Psoas muscle (tissue), 8 donors: ENCODE results near the gene EPM2A. TPM values are rescaled to one million over a fixed set of nuclear protein-coding genes. Genes with fewer than 3 reads are reported as not detected.
A peak's percentile ranks its signal among the peaks of the same experiment; 100 is the strongest.

Experiments
- ATAC-seq, 4 donors: fragments of 200-7000 bp; cut with Tn5 transposase; one replicate each; pipeline ENCODE4 v1.9.1; 2020; ENCODE audit warnings: moderate library complexity in 3 of 4, mild to moderate bottlenecking in 2 of 4
- DNase-seq, 2 donors: peaks; one replicate each; pipeline ENCODE4 v3.0.0-alpha.2; 2020
- H3K27ac ChIP-seq: fragments of 200-600 bp; one replicate; pipeline ENCODE4 v1.8.0; 2022
- H3K27me3 ChIP-seq, 3 donors: fragments of 200-600 bp in 1 of 3; one replicate each; pipeline versions ENCODE4 v1.6.1 to v1.8.0; 2013 to 2022; ENCODE audit warnings: low read length in 2 of 3, mild to moderate bottlenecking in 2 of 3, moderate library complexity in 1 of 3; ENCODE audit not compliant: insufficient read depth in 3 of 3
- H3K36me3 ChIP-seq, 2 donors: fragments of 200-600 bp in 1 of 2; one replicate each; pipeline versions ENCODE4 v1.6.1 to v1.8.0; 2013 to 2022; ENCODE audit warnings: low read depth in 1 of 2, mild to moderate bottlenecking in 1 of 2, moderate library complexity in 1 of 2; ENCODE audit not compliant: insufficient read depth in 1 of 2
- H3K4me1 ChIP-seq: fragments of 200-600 bp; one replicate; pipeline ENCODE4 v1.8.0; 2022
- H3K4me3 ChIP-seq: fragments of 200-600 bp; one replicate; pipeline ENCODE4 v1.8.0; 2022; ENCODE audit warnings: mild to moderate bottlenecking
- H3K9me3 ChIP-seq: fragments of 200-600 bp; one replicate; pipeline ENCODE4 v1.8.0; 2022
- WGBS, 3 donors: extraction: QIAGEN DNeasy Blood & Tissue Kit; methylation state at CpG; one replicate each; pipeline versions ENCODE4 v1.1.6 to v1.1.7; 2013; 5-methylcytosine and 5-hydroxymethylcytosine counted together
- intact Hi-C, 2 donors: fragments of 100-400 bp; cut with DNase I; formaldehyde crosslinking; loops; one replicate each; pipeline versions ENCODE4 v1.11.0 to v1.14.2; 2022
- polyA plus RNA-seq, 3 donors: library from polyadenylated mRNA; stranded (reverse); fragments of 200-250 nt; gene quantifications; one replicate each; pipeline ENCODE4 v1.2.3, GENCODE V29; 2013
- total RNA-seq, 4 donors: library from RNA; stranded (reverse); fragmentation: NEBNext Ultra II Directional in 2 of 4; extraction: Animal tissue kit (Norgen Biotek cat#: 25700) in 2 of 4; gene quantifications; one replicate each; pipeline versions ENCODE4 v1.2.1 to v1.2.4, GENCODE V29; 2021 to 2023
- TF ChIP-seq, protein P1 (sequence below): fragments of 200-600 bp; IDR thresholded peaks from one replicate; pipeline ENCODE4 v1.8.0; 2022; ENCODE audit warnings: antibody characterized with exemption
- donor health status: healthy with polysubstance abuse.
- donor health status: DM: no; HTN: no; CAD: no; lungs with moderate emphysema.
- donor health status: Bipolar disorder and iron deficiency.
- donor health status: healthy.
- donor health status: DM: yes; HTN: yes; CAD: no.
- donor health status: DM: no; HTN: no; CAD: no.
- donor health status: DM: no; HTN: no; CAD: no.
- donor health status: DM: yes; HTN: yes; CAD: no.

The EPM2A gene
- total and polyA plus RNA-seq, 7 donors, result 30.1 to 88.4 (median 67.6) TPM

DNA sequence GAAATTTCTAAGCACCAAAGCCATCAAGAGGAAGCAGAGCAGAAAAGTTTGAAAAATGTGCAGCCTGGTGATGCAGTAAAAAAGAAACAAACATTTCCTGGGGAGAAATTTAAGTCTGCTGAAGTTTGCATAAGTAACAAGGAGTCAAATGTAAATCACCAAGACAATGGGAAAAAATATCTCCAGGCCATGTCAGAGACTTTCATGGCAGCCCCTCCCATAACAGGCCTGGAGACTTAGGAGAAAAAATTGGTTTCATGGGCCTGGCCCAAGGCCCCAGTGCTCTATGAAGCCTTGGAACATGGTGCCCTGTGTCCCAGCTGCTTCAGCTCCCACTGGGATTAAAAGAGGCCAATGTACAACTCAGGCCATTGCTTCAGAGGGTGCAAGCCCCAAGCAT lies 30.1 kb upstream of the EPM2A start:
- DNase-seq, result no peak
- Histone ChIP-seq H3K27ac (no peak overlapping the region), H3K4me3 (no peak overlapping the region), H3K27me3 (no peaks in the 10 kb centered on the region), H3K36me3 (no peaks in the 10 kb centered on the region), H3K9me3 (no peaks in the 10 kb centered on the region), H3K4me1 (peaks cover 3% of the 10 kb centered on the region)
- TF ChIP-seq, protein P1, sequence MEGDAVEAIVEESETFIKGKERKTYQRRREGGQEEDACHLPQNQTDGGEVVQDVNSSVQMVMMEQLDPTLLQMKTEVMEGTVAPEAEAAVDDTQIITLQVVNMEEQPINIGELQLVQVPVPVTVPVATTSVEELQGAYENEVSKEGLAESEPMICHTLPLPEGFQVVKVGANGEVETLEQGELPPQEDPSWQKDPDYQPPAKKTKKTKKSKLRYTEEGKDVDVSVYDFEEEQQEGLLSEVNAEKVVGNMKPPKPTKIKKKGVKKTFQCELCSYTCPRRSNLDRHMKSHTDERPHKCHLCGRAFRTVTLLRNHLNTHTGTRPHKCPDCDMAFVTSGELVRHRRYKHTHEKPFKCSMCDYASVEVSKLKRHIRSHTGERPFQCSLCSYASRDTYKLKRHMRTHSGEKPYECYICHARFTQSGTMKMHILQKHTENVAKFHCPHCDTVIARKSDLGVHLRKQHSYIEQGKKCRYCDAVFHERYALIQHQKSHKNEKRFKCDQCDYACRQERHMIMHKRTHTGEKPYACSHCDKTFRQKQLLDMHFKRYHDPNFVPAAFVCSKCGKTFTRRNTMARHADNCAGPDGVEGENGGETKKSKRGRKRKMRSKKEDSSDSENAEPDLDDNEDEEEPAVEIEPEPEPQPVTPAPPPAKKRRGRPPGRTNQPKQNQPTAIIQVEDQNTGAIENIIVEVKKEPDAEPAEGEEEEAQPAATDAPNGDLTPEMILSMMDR, result no peak
- intact Hi-C loops, result loop anchor here in 1 of 2 donors (10.0 kb wide), 1 partner anchor 119 kb away; no protein-coding TSS in a partner anchor
- no peak for ATAC-seq

- TF ChIP-seq, protein P1, result no peak
- Histone ChIP-seq H3K27ac (no peak overlapping the region), H3K4me1 (peaks cover 3% of the 10 kb centered on the region), H3K9me3 (no peaks in the 10 kb centered on the region), H3K4me3 (no peak overlapping the region), H3K36me3 (no peaks in the 10 kb centered on the region), H3K27me3 (no peaks in the 10 kb centered on the region)
- no peak for ATAC-seq
- no peak for DNase-seq
- intact Hi-C loops, result loop anchor here in 1 of 2 donors (10.0 kb wide), 1 partner anchor 121 kb away; no protein-coding TSS in a partner anchor
These were observed 28.4 kb upstream of the EPM2A start for GRCh38 chr6:145763742-145764141.

GRCh38 chr6:145761584-145761983 lies 26.3 kb upstream of the EPM2A start:
- H3K4me3 ChIP-seq, result no peak overlapping the region
- DNase-seq, result no peak
- ATAC-seq, result peak in 3 of 4 donors; percentile 63 to 76 (median 70)
- no peaks in the 10 kb centered on the region for H3K9me3 ChIP-seq
- H3K4me1 ChIP-seq, result peaks cover 3% of the 10 kb centered on the region
- no peaks in the 10 kb centered on the region for H3K36me3 ChIP-seq
- intact Hi-C loops, result loop anchor here in 1 of 2 donors (10.0 kb wide), 1 partner anchor 123 kb away; no protein-coding TSS in a partner anchor
- no peaks in the 10 kb centered on the region for H3K27me3 ChIP-seq
- TF ChIP-seq, protein P1, result peak; percentile 20
- no peak overlapping the region for H3K27ac ChIP-seq

GRCh38 chr6:145758113-145758512 lies 22.8 kb upstream of the EPM2A start:
- Histone ChIP-seq H3K27me3 (no peaks in the 10 kb centered on the region), H3K27ac (no peak overlapping the region), H3K9me3 (no peaks in the 10 kb centered on the region), H3K4me3 (no peak overlapping the region), H3K36me3 (no peaks in the 10 kb centered on the region), H3K4me1 (peaks cover 3% of the 10 kb centered on the region)
- DNase-seq (no peak), ATAC-seq (no peak)
- intact Hi-C loops, result no loop called here
- TF ChIP-seq, protein P1, result no peak
- 84 to 91% (median 90%) methylated on average over 4 of the region's 4 CpGs for WGBS, 3 donors

DNA sequence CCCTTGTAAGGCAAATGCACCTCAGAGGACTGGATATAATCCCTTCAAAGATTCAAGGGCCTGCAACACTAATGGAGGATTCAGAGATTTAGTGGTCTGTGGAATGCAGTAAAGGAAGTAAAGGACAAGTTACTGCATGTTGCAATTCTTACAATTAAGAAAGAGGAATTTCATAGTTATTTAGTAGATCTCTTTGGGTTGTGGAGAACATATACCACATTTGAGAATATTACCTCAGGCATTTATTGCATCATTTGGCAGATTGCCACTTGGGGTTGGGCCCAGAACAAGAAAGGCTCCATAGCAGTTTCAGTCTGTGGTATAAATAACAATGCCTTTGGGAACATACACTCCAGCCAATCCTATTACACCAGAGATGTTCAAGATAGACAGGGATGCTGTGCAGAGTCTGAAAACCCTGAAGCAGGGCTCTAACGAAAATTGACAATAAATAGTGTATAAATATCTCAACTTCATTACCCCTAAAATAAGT lies 20.9 kb upstream of the EPM2A start:
- ATAC-seq, result peak in 2 of 4 donors; percentile 64 to 66
- WGBS, 3 donors, result 26 to 37% (median 30%) methylated on average over 1 of the region's 1 CpG
- intact Hi-C loops, result no loop called here

More for the DNA sequence above, 20.9 kb upstream of the EPM2A start:
- peak in 1 of 2 donors; percentile 16 for DNase-seq
- Histone ChIP-seq H3K4me1 (peaks cover 1% of the 10 kb centered on the region), H3K27ac (no peak overlapping the region), H3K36me3 (no peaks in the 10 kb centered on the region), H3K9me3 (no peaks in the 10 kb centered on the region), H3K27me3 (no peaks in the 10 kb centered on the region), H3K4me3 (no peak overlapping the region)
- TF ChIP-seq, protein P1, result no peak
